WTC11 (cell line): ENCODE data around the gene EPHA1. TPM values are rescaled to one million over a fixed set of nuclear protein-coding genes. Genes with fewer than 3 reads are reported as not detected.

Experiments used
- ATAC-seq: fragments of 200-7000 bp; cut with Tn5 transposase; 2 replicates; pipeline ENCODE4 v1.10.0; 2021; ENCODE audit warnings: mild to moderate bottlenecking, moderate library complexity
- CTCF ChIA-PET: fragments of 300-600 bp; sonication (Branson Sonifier 250); formaldehyde crosslinking; loops from one replicate; lab custom pipeline; 2021; ENCODE audit warnings: antibody characterized with exemption; lab: Charles Lee
- POLR2A ChIA-PET: fragments of 350-600 bp; sonication (Branson Sonifier 250); formaldehyde crosslinking; loops from one replicate; lab custom pipeline; 2021; ENCODE audit warnings: antibody characterized with exemption; lab: Charles Lee
- DNase-seq: peaks from one replicate; pipeline ENCODE4 v3.0.0; 2021; ENCODE audit warnings: low spot score
- H3K27ac Mint-ChIP-seq: 2 replicates; pipeline ENCODE4 v1.8.0; 2021; ENCODE audit warnings: mixed read lengths
- H3K27me3 Mint-ChIP-seq: 2 replicates; pipeline ENCODE4 v1.8.0; 2021; ENCODE audit warnings: low read depth, mild to moderate bottlenecking, moderate library complexity, mixed read lengths
- H3K36me3 Mint-ChIP-seq: 2 replicates; pipeline ENCODE4 v1.8.0; 2021; ENCODE audit warnings: mixed read lengths
- H3K4me1 Mint-ChIP-seq: 2 replicates; pipeline ENCODE4 v1.8.0; 2022; ENCODE audit warnings: mixed read lengths
- H3K4me3 Mint-ChIP-seq: 2 replicates; pipeline ENCODE4 v1.8.0; 2021; ENCODE audit warnings: mild to moderate bottlenecking, moderate library complexity, mixed read lengths
- H3K9me3 Mint-ChIP-seq: 2 replicates; pipeline ENCODE4 v1.8.0; 2021; ENCODE audit warnings: mixed read lengths
- CBFB ChIP-seq: sonication (generic); formaldehyde crosslinking; IDR thresholded peaks from 2 replicates; pipeline ENCODE4 v1.8.1; 2022; ENCODE audit warnings: mild to moderate bottlenecking, low read depth, missing genetic modification reagents
- CREB1 ChIP-seq: sonication (generic); formaldehyde crosslinking; IDR thresholded peaks from 2 replicates; pipeline ENCODE4 v1.8.0; 2023; ENCODE audit warnings: mild to moderate bottlenecking, missing genetic modification reagents
- ESRRA ChIP-seq: sonication (generic); formaldehyde crosslinking; IDR thresholded peaks from 2 replicates; pipeline ENCODE4 v1.8.1; 2022; ENCODE audit warnings: mild to moderate bottlenecking, missing genetic modification reagents, borderline replicate concordance
- FOXK1 ChIP-seq: sonication (generic); formaldehyde crosslinking; IDR thresholded peaks from 2 replicates; pipeline ENCODE4 v1.8.0; 2022; ENCODE audit warnings: mild to moderate bottlenecking, moderate library complexity, missing genetic modification reagents
- GABPB1 ChIP-seq: sonication (generic); formaldehyde crosslinking; IDR thresholded peaks from 2 replicates; pipeline ENCODE4 v1.8.1; 2023; ENCODE audit warnings: mild to moderate bottlenecking, missing genetic modification reagents
- HMGA2 ChIP-seq: fragments of 250-450 bp; sonication (Bioruptor Pico); IDR thresholded peaks from 2 replicates; pipeline ENCODE4 v1.4.0; 2021; ENCODE audit warnings: mild to moderate bottlenecking, moderate library complexity
- JUN ChIP-seq: sonication (generic); formaldehyde crosslinking; IDR thresholded peaks from 2 replicates; pipeline ENCODE4 v1.8.0; 2023; ENCODE audit warnings: mild to moderate bottlenecking, missing genetic modification reagents
- KAT7 ChIP-seq: sonication (generic); formaldehyde crosslinking; IDR thresholded peaks from 2 replicates; pipeline ENCODE4 v1.8.1; 2023; ENCODE audit warnings: missing genetic modification reagents, mild to moderate bottlenecking, borderline replicate concordance
- MYBL2 ChIP-seq: sonication (generic); formaldehyde crosslinking; IDR thresholded peaks from 2 replicates; pipeline ENCODE4 v1.8.1; 2023; ENCODE audit warnings: mild to moderate bottlenecking, moderate library complexity, missing genetic modification reagents
- NFATC4 ChIP-seq: fragments of 250-450 bp; sonication (Bioruptor Pico); IDR thresholded peaks from 2 replicates; pipeline ENCODE4 v1.9.0; 2021; ENCODE audit warnings: mild to moderate bottlenecking
- NFE2L1 ChIP-seq: sonication (generic); formaldehyde crosslinking; IDR thresholded peaks from 2 replicates; pipeline ENCODE4 v1.8.1; 2023; ENCODE audit warnings: missing genetic modification reagents
- NR1H2 ChIP-seq: sonication (generic); formaldehyde crosslinking; IDR thresholded peaks from 2 replicates; pipeline ENCODE4 v1.9.0; 2021; ENCODE audit warnings: mild to moderate bottlenecking, moderate library complexity, missing genetic modification reagents
- SP1 ChIP-seq: sonication (generic); formaldehyde crosslinking; conservative IDR thresholded peaks from 2 replicates; pipeline ENCODE4 v1.8.1; 2022; ENCODE audit warnings: missing genetic modification reagents
- TCF7 ChIP-seq: sonication (generic); formaldehyde crosslinking; IDR thresholded peaks from 2 replicates; pipeline ENCODE4 v1.8.0; 2022; ENCODE audit warnings: mild to moderate bottlenecking, low read depth, missing genetic modification reagents, moderate library complexity
- TP53 ChIP-seq: sonication (generic); formaldehyde crosslinking; IDR thresholded peaks from 2 replicates; pipeline ENCODE4 v1.8.1; 2023; ENCODE audit warnings: mild to moderate bottlenecking, missing genetic modification reagents
- USF2 ChIP-seq: sonication (generic); formaldehyde crosslinking; IDR thresholded peaks from 2 replicates; pipeline ENCODE4 v1.8.1; 2023; ENCODE audit warnings: mild to moderate bottlenecking, missing genetic modification reagents, moderate library complexity
- ZBTB21 ChIP-seq: sonication (generic); formaldehyde crosslinking; IDR thresholded peaks from 2 replicates; pipeline ENCODE4 v1.8.1; 2023; ENCODE audit warnings: mild to moderate bottlenecking, missing genetic modification reagents, borderline replicate concordance
- ZNF671 ChIP-seq: fragments of 250-450 bp; sonication (Bioruptor Pico); IDR thresholded peaks from 2 replicates; pipeline ENCODE4 v1.8.0; 2021; ENCODE audit warnings: mild to moderate bottlenecking
- total RNA-seq: library from RNA; stranded (reverse); gene quantifications from 3 replicates; pipeline ENCODE4 v1.2.3, GENCODE V29; 2021
- TF ChIP-seq, protein P1 (sequence below): sonication (generic); formaldehyde crosslinking; IDR thresholded peaks from 2 replicates; pipeline ENCODE4 v1.8.1; 2023; ENCODE audit warnings: mild to moderate bottlenecking, moderate library complexity, missing genetic modification reagents
- TF ChIP-seq, protein P2 (sequence below): fragments of 250-450 bp; sonication (Bioruptor Pico); IDR thresholded peaks from 2 replicates; pipeline ENCODE4 v1.9.0; 2021; ENCODE audit warnings: mild to moderate bottlenecking, borderline replicate concordance
- TF ChIP-seq, protein P3 (sequence below): sonication (generic); formaldehyde crosslinking; IDR thresholded peaks from 2 replicates; pipeline ENCODE4 v1.8.0; 2023; ENCODE audit warnings: mild to moderate bottlenecking, missing genetic modification reagents

The EPHA1 gene
- total RNA-seq, 1 experiment from 2014 or later = 203 TPM

DNA sequence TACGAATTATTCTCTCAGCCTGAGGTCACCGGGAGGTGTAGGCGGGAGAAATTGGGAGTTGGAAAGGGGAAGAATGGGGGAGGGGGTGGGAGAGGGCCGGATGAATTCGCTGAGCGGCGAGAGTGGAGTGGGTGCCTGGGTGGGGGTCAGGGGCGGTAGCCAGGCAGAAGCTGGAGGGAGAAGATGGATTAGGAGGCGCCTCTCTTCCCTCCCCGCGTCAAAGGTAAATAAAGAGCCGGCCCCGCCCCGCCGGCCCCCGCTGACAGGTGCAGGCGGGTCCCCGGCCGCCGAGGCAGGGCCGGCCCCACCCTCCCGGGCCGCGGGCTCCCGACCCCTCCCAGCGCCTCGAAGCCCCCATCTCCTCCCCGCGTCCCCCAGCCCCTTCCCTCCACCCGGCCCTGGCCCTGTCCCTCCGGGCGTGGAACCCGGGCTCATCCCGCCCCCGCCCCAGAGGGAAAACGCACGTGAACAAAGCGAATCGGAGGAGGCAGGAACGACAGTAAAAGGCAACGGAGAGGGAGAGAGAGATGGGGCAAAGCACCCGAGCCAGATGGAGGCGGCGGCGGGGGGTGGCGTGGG, 47.0 kb downstream of the EPHA1 start:
- peak; percentile 18; the same call in 1 of the 2 replicates for TF ChIP-seq SP1 (CRISPR knock-in tag)
- TF ChIP-seq FOXK1 (CRISPR knock-in tag) = peak; percentile 51; the same call in 1 of the 2 replicates
- no peak for TF ChIP-seq NR1H2 (CRISPR knock-in tag)
- H3K4me3 Mint-ChIP-seq = peak overlapping the region; percentile 92
- ATAC-seq (peak; percentile 43), DNase-seq (peak; percentile 47)
- peaks cover 22% of the 10 kb centered on the region for H3K36me3 Mint-ChIP-seq
- H3K9me3 Mint-ChIP-seq = no peaks in the 10 kb centered on the region
- CTCF ChIA-PET = interaction anchor here (0.8 to 2.1 kb wide), 6 partner anchors 10 to 23 kb away, joined by 3 to 16 read pairs (median 4); no protein-coding TSS in a partner anchor
- peaks cover 34% of the 10 kb centered on the region for H3K27me3 Mint-ChIP-seq
- peaks cover 19% of the 10 kb centered on the region for H3K4me1 Mint-ChIP-seq
- no peak overlapping the region for H3K27ac Mint-ChIP-seq
- POLR2A ChIA-PET = no interaction called here

DNA sequence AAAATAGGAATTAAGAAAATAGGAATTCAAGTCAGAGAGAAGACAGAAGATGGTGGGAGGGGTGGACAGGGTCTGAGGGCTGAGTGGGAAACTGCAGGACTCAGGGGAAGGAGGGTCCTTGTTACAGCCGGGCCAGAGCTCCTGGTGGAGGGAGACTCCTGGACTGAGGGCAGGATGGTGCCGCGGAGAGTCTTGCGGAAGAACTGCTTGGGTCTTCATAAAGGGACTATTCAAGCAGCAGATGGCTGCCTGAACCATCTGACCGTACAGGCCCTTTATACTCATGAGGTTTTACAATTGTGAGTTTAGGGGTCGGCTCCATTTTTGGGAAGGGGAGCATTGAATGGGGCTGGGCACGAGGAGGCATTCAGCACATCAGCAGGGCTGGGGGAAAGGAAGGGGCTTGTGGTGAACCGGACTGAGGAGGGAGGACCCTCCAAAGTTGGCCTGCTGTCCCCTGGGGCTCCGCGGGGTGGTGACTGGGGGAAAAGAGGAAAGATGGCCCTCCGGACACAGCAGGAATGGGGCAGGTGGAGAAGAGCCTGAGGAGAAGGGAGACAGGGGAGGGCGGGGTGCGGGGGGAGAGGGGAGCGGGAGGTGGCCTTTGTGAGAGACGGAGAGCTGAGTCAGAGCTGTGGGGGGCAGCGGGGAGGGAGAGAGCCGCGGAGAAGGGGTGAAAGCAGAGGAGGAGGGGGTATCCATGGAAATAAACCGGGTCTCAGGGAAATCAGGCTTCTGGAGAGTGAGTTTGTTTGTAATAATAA, 47.7 kb downstream of the EPHA1 start:
- Mint-ChIP-seq H3K4me3 (peak overlapping the region; percentile 75), H3K27me3 (peaks cover 31% of the 10 kb centered on the region), H3K27ac (no peak overlapping the region), H3K9me3 (no peaks in the 10 kb centered on the region), H3K36me3 (peaks cover 23% of the 10 kb centered on the region), H3K4me1 (peaks cover 19% of the 10 kb centered on the region)
- peak; percentile 56 for DNase-seq
- peak; percentile 12 for ATAC-seq
- ChIA-PET CTCF (interaction anchor here (0.6 to 2.1 kb wide), 7 partner anchors 12 to 120 kb away, joined by 3 to 16 read pairs (median 3); partner anchors contain the start of gene CASP2), POLR2A (no interaction called here)
- TF ChIP-seq JUN (no peak), ESRRA (CRISPR knock-in tag) (no peak), CREB1 (CRISPR knock-in tag) (no peak), CBFB (CRISPR knock-in tag) (no peak), MYBL2 (no peak), NFE2L1 (no peak), HMGA2 (no peak), USF2 (CRISPR knock-in tag) (no peak), TCF7 (CRISPR knock-in tag) (no peak)
- TF ChIP-seq, protein P1, sequence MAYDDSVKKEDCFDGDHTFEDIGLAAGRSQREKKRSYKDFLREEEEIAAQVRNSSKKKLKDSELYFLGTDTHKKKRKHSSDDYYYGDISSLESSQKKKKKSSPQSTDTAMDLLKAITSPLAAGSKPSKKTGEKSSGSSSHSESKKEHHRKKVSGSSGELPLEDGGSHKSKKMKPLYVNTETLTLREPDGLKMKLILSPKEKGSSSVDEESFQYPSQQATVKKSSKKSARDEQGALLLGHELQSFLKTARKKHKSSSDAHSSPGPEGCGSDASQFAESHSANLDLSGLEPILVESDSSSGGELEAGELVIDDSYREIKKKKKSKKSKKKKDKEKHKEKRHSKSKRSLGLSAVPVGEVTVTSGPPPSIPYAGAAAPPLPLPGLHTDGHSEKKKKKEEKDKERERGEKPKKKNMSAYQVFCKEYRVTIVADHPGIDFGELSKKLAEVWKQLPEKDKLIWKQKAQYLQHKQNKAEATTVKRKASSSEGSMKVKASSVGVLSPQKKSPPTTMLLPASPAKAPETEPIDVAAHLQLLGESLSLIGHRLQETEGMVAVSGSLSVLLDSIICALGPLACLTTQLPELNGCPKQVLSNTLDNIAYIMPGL = no peak
- TF ChIP-seq, protein P2, sequence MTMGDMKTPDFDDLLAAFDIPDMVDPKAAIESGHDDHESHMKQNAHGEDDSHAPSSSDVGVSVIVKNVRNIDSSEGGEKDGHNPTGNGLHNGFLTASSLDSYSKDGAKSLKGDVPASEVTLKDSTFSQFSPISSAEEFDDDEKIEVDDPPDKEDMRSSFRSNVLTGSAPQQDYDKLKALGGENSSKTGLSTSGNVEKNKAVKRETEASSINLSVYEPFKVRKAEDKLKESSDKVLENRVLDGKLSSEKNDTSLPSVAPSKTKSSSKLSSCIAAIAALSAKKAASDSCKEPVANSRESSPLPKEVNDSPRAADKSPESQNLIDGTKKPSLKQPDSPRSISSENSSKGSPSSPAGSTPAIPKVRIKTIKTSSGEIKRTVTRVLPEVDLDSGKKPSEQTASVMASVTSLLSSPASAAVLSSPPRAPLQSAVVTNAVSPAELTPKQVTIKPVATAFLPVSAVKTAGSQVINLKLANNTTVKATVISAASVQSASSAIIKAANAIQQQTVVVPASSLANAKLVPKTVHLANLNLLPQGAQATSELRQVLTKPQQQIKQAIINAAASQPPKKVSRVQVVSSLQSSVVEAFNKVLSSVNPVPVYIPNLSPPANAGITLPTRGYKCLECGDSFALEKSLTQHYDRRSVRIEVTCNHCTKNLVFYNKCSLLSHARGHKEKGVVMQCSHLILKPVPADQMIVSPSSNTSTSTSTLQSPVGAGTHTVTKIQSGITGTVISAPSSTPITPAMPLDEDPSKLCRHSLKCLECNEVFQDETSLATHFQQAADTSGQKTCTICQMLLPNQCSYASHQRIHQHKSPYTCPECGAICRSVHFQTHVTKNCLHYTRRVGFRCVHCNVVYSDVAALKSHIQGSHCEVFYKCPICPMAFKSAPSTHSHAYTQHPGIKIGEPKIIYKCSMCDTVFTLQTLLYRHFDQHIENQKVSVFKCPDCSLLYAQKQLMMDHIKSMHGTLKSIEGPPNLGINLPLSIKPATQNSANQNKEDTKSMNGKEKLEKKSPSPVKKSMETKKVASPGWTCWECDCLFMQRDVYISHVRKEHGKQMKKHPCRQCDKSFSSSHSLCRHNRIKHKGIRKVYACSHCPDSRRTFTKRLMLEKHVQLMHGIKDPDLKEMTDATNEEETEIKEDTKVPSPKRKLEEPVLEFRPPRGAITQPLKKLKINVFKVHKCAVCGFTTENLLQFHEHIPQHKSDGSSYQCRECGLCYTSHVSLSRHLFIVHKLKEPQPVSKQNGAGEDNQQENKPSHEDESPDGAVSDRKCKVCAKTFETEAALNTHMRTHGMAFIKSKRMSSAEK = no peak

DNA sequence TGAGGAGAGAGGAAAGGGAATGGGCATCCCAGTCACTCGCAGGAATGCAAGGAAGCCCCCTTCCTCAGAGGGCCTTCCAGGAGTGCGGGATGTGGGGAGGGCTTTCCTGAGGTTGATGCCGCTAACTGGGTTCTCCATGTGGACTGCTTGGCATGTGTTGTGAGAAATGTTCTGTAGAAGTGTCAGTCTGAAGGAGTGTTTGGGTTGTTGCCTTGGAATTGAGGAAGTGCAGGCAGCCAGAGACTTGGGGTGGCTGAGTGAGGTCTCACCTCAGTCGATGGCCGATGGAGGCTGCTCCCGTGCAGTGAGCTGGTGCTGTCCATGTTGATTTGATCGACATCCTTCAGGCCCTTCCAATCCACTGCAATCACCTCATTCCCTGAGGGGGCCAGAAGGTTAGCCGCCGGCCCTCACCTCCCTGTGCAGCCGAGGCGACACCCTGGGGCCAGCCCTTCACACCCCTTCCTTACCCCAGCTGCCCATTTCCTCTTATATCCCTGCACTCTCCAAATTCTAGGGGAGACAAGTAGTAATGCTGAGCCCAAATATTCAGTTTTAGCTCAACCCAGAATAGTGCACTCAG, 48.8 kb downstream of the EPHA1 start:
- Mint-ChIP-seq H3K4me1 (peaks cover 22% of the 10 kb centered on the region), H3K9me3 (no peaks in the 10 kb centered on the region), H3K4me3 (peak overlapping the region; percentile 75; the same call in 1 of the 2 replicates), H3K36me3 (peaks cover 26% of the 10 kb centered on the region), H3K27me3 (peaks cover 27% of the 10 kb centered on the region), H3K27ac (no peak overlapping the region)
- DNase-seq = no peak
- CTCF ChIA-PET = interaction anchor here (1.1 to 2.1 kb wide), 4 partner anchors 13 to 24 kb away, joined by 3 to 16 read pairs (median 3); no protein-coding TSS in a partner anchor
- POLR2A ChIA-PET = no interaction called here
- TF ChIP-seq JUN = no peak
- no peak for TF ChIP-seq ESRRA (CRISPR knock-in tag)
- TF ChIP-seq ZBTB21 (CRISPR knock-in tag) = no peak
- TF ChIP-seq KAT7 (CRISPR knock-in tag) = no peak
- no peak for TF ChIP-seq NFATC4 (CRISPR knock-in tag)
- TF ChIP-seq TP53 (CRISPR knock-in tag) = no peak
- no peak for TF ChIP-seq GABPB1 (CRISPR knock-in tag)
- TF ChIP-seq, protein P3, sequence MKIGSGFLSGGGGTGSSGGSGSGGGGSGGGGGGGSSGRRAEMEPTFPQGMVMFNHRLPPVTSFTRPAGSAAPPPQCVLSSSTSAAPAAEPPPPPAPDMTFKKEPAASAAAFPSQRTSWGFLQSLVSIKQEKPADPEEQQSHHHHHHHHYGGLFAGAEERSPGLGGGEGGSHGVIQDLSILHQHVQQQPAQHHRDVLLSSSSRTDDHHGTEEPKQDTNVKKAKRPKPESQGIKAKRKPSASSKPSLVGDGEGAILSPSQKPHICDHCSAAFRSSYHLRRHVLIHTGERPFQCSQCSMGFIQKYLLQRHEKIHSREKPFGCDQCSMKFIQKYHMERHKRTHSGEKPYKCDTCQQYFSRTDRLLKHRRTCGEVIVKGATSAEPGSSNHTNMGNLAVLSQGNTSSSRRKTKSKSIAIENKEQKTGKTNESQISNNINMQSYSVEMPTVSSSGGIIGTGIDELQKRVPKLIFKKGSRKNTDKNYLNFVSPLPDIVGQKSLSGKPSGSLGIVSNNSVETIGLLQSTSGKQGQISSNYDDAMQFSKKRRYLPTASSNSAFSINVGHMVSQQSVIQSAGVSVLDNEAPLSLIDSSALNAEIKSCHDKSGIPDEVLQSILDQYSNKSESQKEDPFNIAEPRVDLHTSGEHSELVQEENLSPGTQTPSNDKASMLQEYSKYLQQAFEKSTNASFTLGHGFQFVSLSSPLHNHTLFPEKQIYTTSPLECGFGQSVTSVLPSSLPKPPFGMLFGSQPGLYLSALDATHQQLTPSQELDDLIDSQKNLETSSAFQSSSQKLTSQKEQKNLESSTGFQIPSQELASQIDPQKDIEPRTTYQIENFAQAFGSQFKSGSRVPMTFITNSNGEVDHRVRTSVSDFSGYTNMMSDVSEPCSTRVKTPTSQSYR (CRISPR knock-in tag) = no peak
- TF ChIP-seq ZNF671 (CRISPR knock-in tag) = no peak
- no peak for ATAC-seq
